RWPE2 (cell line): Measurements from ENCODE around the gene UBAC1.
"Not testable (repeated sequence)": the region's sequence is repeated elsewhere in the genome, so short reads cannot be mapped to it uniquely, and the experiment has no call there.

Source experiments
- ATAC-seq: fragments of 200-7000 bp; cut with Tn5 transposase; 3 replicates; pipeline ENCODE4 v1.9.1; 2021; ENCODE audit warnings: low read depth
- DNase-seq: peaks from one replicate; pipeline ENCODE4 v3.0.0-alpha.2; 2020; ENCODE audit warnings: low spot score
- H3K27ac ChIP-seq: fragments of 450-650 bp; 2 replicates; pipeline ENCODE4 v1.5.1; 2017; ENCODE audit warnings: mild to moderate bottlenecking; ENCODE audit not compliant: poor library complexity, severe bottlenecking
- H3K27me3 ChIP-seq: fragments of 250-450 bp; sonication (Bioruptor Pico); 2 replicates; pipeline ENCODE4 v1.5.1; 2021; ENCODE audit warnings: mild to moderate bottlenecking, moderate library complexity; ENCODE audit not compliant: insufficient read depth, poor library complexity, severe bottlenecking
- H3K36me3 ChIP-seq: fragments of 250-450 bp; sonication (Bioruptor Pico); 2 replicates; pipeline ENCODE4 v1.5.1; 2020; ENCODE audit warnings: low read depth, mild to moderate bottlenecking, moderate library complexity
- H3K4me1 ChIP-seq: fragments of 250-450 bp; sonication (Bioruptor Pico); 2 replicates; pipeline ENCODE4 v1.5.1; 2021; ENCODE audit warnings: mild to moderate bottlenecking, moderate library complexity; ENCODE audit not compliant: insufficient read depth, poor library complexity, severe bottlenecking
- H3K4me3 ChIP-seq: fragments of 250-450 bp; sonication (Bioruptor Pico); 2 replicates; pipeline ENCODE4 v1.5.1; 2021; ENCODE audit warnings: mild to moderate bottlenecking, moderate library complexity; ENCODE audit not compliant: severe bottlenecking
- H3K9me3 ChIP-seq: fragments of 250-450 bp; sonication (Bioruptor Pico); 2 replicates; pipeline ENCODE4 v1.5.1; 2021; ENCODE audit warnings: mild to moderate bottlenecking, moderate library complexity; ENCODE audit not compliant: severe bottlenecking
- CTCF ChIP-seq: fragments of 450-650 bp; IDR thresholded peaks from one replicate; pipeline ENCODE4 v1.5.1; 2017; ENCODE audit warnings: mild to moderate bottlenecking, moderate library complexity; ENCODE audit not compliant: poor library complexity, severe bottlenecking

The UBAC1 gene

GRCh38 chr9:135955934-135956801 is 5.0 kb downstream of the UBAC1 start:
- no peaks in the 10 kb centered on the region for H3K9me3 ChIP-seq
- no peak overlapping the region for H3K27ac ChIP-seq
- H3K36me3 ChIP-seq, result peaks cover 32% of the 10 kb centered on the region
- H3K4me3 ChIP-seq, result no peak overlapping the region
- H3K4me1 ChIP-seq, result peaks cover 18% of the 10 kb centered on the region
- H3K27me3 ChIP-seq, result no peaks in the 10 kb centered on the region
- ATAC-seq (no peak), DNase-seq (peak; percentile 57)
- TF ChIP-seq CTCF, result no peak

DNA sequence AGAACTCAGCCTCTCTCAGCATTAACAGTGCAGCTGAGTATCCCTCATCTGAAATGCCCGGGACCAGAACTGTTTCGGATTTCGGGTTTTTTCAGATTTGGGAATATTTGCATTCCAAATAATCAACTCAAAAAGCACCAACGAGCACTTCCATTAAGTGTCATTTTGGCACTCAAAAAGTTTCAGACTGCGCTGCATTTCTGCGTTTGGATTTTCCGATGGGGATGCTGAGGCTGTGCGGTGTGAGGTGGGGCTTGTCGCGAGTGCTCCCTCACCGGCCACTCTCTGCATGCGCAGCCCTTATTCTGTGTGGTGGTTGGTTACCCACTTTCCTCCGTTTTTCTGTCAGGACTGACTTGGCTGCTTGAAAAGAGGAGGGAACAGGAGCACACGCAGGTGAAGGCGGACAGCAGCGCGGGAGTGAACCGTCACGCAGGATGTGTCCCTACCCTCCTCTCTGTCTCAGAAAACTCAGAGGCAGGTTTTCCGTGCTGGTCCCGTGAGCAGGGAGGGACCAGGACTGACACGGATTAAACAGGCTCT is 8.4 kb downstream of the UBAC1 start:
- DNase-seq, result no peak
- Histone ChIP-seq H3K27ac (peak overlapping the region; percentile 75), H3K4me3 (no peak overlapping the region), H3K4me1 (peaks cover 24% of the 10 kb centered on the region), H3K36me3 (peaks cover 53% of the 10 kb centered on the region), H3K27me3 (no peaks in the 10 kb centered on the region), H3K9me3 (no peaks in the 10 kb centered on the region)
- TF ChIP-seq CTCF, result no peak
- no peak for ATAC-seq

DNA sequence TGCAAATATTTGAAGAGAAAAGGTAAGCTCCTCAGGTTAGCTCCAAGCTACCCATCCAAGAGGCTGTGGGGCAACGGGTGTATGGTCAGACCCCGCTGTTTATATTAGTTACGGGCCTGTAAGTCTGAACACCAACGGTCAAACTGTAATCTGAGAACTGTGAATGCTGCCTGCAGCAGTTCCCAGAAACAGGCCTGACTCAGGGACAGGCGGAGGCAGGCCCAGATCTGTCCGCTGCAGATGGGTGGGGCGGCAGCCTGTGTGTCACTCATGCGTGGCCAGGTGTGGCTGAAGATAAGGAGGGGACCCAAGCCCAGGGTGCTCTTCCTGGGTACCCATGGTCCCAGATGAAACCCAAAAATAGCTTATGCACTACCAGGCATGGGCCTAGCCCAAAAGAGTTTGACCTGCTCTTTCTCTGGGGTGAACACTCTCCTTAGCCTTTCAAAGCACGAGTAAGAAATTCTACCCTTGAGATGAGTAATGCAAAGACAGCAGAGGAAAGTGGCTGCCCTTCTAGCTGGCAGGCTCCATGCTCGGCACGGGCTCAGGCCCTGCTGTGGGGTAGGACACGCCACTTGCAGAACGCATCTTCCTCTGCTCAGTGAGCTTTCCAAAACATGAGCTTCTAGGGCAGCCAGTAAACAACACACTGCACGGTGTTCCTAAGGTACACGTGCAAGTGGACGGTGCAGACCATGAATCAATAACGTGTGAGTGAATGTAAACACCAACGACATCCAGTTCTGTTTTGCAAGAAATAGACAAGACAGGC is 9.1 kb downstream of the UBAC1 start:
- Histone ChIP-seq H3K36me3 (peaks cover 59% of the 10 kb centered on the region), H3K27ac (peak overlapping the region; percentile 75), H3K4me1 (peaks cover 24% of the 10 kb centered on the region), H3K9me3 (no peaks in the 10 kb centered on the region), H3K4me3 (no peak overlapping the region), H3K27me3 (no peaks in the 10 kb centered on the region)
- no peak for TF ChIP-seq CTCF
- peak; percentile 91 for DNase-seq
- ATAC-seq, result peak; percentile 98

DNA sequence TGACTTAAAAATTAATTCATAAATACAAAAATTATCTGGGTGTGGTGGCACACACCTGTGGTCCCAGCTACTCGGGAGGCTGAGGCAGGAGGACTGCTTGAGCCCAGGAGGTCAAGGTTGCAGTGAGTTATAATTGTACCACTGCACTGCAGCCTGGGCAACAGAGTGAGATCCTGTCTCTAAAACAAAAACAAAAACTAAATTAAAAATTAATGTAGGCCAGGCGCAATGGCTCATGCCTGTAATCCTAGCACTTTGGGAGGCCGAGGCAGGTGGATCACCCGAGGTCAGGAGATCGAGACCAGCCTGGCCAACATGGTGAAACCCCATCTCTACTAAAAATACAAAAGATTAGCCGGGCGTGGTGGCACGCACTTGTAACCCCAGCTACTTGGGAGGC is 9.9 kb downstream of the UBAC1 start:
- Histone ChIP-seq H3K36me3 (peaks cover 60% of the 10 kb centered on the region), H3K4me1 (peaks cover 24% of the 10 kb centered on the region), H3K27ac (peak overlapping the region; percentile 75)

DNA sequence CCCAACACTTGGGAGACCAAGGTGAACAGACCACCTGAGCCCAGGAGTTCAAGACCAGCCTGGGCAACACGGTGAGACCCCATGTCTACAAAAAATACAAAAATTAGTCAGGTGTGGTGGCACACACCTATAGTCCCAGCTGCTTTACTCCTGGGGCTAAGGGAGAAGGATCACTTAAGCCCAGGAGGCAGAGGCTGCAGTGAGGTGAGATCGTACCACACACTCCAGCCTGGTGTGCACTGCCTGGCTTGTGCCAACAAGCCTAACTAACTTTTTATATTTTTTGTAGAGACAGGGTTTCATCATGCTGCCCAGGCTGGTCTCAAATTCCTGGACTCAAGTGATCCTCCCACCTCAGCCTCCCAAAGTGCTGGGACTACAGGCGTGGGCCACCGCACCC is 10.3 kb downstream of the UBAC1 start:
- not testable (repeated sequence) for DNase-seq, H3K9me3 ChIP-seq, ATAC-seq, H3K27me3 ChIP-seq, H3K4me3 ChIP-seq
- H3K4me1 ChIP-seq, result peaks cover 24% of the 10 kb centered on the region
- peak overlapping the region; percentile 75 for H3K27ac ChIP-seq
- H3K36me3 ChIP-seq, result peaks cover 64% of the 10 kb centered on the region

More for the DNA sequence above, 9.9 kb downstream of the UBAC1 start:
- not testable (repeated sequence) for DNase-seq, ATAC-seq, H3K27me3 ChIP-seq, H3K9me3 ChIP-seq, H3K4me3 ChIP-seq
